HepG2 (cell line): Measurements from ENCODE around the gene ALOX12. TPM values are rescaled to one million over a fixed set of nuclear protein-coding genes. Genes with fewer than 3 reads are reported as not detected.

ENCODE experiments used
- ATAC-seq: fragments of 200-7000 bp; cut with Tn5 transposase; 3 replicates; pipeline ENCODE4 v1.9.1; 2020; ENCODE audit warnings: mild to moderate bottlenecking, moderate library complexity
- BruUV-seq: library from RNA; stranded (reverse); fragments of 400-500 nt; replicated peaks from 2 replicates; lab custom pipeline; 2021; lab: Mats Ljungman, UMichigan
- CTCF ChIA-PET: fragments of 300-600 bp; formaldehyde crosslinking; extraction: SDS; loops from one replicate; lab custom pipeline; 2021; ENCODE audit warnings: low total read pairs, inconsistent platforms, low intra/inter-chr PET ratio; lab: Yijun Ruan, JAX
- POLR2A ChIA-PET: fragments of 350-600 bp; sonication (Branson Sonifier 250); formaldehyde crosslinking; loops from one replicate; lab custom pipeline; 2020; ENCODE audit warnings: antibody characterized with exemption, inconsistent platforms; lab: Yijun Ruan, JAX
- DNase-seq: peaks from one replicate; pipeline ENCODE4 v3.0.0-alpha.2; 2015; ENCODE audit warnings: low spot score
- FAIRE-seq: peaks from 3 replicates; lab custom pipeline; 2011; peaks lifted over from hg19 to GRCh38; lab: Jason Lieb, UNC
- H2AFZ ChIP-seq: one replicate; pipeline ENCODE4 v1.6.1; 2011; ENCODE audit warnings: low read length, inconsistent platforms
- H3K27ac ChIP-seq: fragments of 300-600 bp; 3 replicates; pipeline ENCODE4 v1.8.0; 2011; ENCODE audit warnings: mixed run types, mild to moderate bottlenecking, mixed read lengths, low read length, inconsistent platforms; ENCODE audit not compliant: insufficient read depth; ENCODE audit errors: extremely low read length
- H3K27me3 ChIP-seq, 2 experiments: fragments of 200-600 bp in 1 of 2; 2 replicates in 1 of 2; 3 replicates in 1 of 2; pipeline versions ENCODE4 v1.6.0 to v1.8.0; 2011; ENCODE audit warnings: low read length in 2 of 2, mild to moderate bottlenecking in 2 of 2, moderate library complexity in 2 of 2, inconsistent platforms in 1 of 2; ENCODE audit not compliant: insufficient read depth in 2 of 2, control insufficient read depth in 1 of 2
- H3K36me3 ChIP-seq, 2 experiments: fragments of 200-600 bp in 1 of 2; replicated peaks in 1 of 2; 2 replicates in 1 of 2; 3 replicates in 1 of 2; pipeline versions ENCODE4 v1.5.1 to v1.8.0; 2011; ENCODE audit warnings: low read length in 2 of 2, inconsistent platforms in 1 of 2; ENCODE audit not compliant: insufficient read depth in 2 of 2, control insufficient read depth in 1 of 2
- H3K4me1 ChIP-seq: 2 replicates; pipeline ENCODE4 v1.5.1; 2012; ENCODE audit warnings: low read length, inconsistent platforms; ENCODE audit not compliant: insufficient read depth
- H3K4me2 ChIP-seq: 2 replicates; pipeline ENCODE4 v1.6.0; 2011; ENCODE audit warnings: low read depth, low read length, inconsistent platforms
- H3K4me3 ChIP-seq, 3 experiments: fragments of 200-600 bp in 1 of 3; sonication (generic), shearing (Covaris generic) in 1 of 3; replicated peaks in 1 of 3; 2 replicates each; pipeline ENCODE4 v1.5.1; 2011 to 2016; ENCODE audit warnings: low read length in 3 of 3, inconsistent platforms in 2 of 3, low read depth in 2 of 3, mild to moderate bottlenecking in 2 of 3, control low read depth in 1 of 3, mixed read lengths in 1 of 3; ENCODE audit not compliant: insufficient read depth in 1 of 3
- H3K79me2 ChIP-seq: one replicate; pipeline ENCODE4 v1.6.1; 2011; ENCODE audit warnings: low read length, inconsistent platforms; ENCODE audit not compliant: insufficient read depth
- H3K9ac ChIP-seq: 2 replicates; pipeline ENCODE4 v1.6.0; 2011; ENCODE audit warnings: mild to moderate bottlenecking, low read depth, low read length, inconsistent platforms; ENCODE audit not compliant: insufficient read depth
- H3K9me3 ChIP-seq: 2 replicates; pipeline ENCODE4 v1.5.1; 2012; ENCODE audit warnings: mild to moderate bottlenecking, low read length
- H4K20me1 ChIP-seq: 2 replicates; pipeline ENCODE4 v1.6.0; 2011; ENCODE audit warnings: inconsistent platforms, mild to moderate bottlenecking, low read length, moderate library complexity; ENCODE audit not compliant: insufficient read depth
- BCL6 ChIP-seq: IDR thresholded peaks from 2 replicates; pipeline ENCODE4 v1.6.1; 2016; ENCODE audit warnings: missing genetic modification reagents, missing compliant biosample characterization
- FIP1L1 ChIP-seq: fragments of 200-400 bp; formaldehyde crosslinking; IDR thresholded peaks from 2 replicates; pipeline ENCODE4 v1.6.1; 2018; ENCODE audit warnings: low read depth, mild to moderate bottlenecking, low read length, moderate library complexity, borderline replicate concordance; ENCODE audit not compliant: insufficient read depth
- HNF4A ChIP-seq: sonication (generic); formaldehyde crosslinking; IDR thresholded peaks from 2 replicates; pipeline ENCODE4 v1.4.0; 2020; ENCODE audit warnings: missing genetic modification reagents
- ZBTB40 ChIP-seq, 2 experiments: fragments of 450-650 bp in 1 of 2; sonication (generic) in 1 of 2; formaldehyde crosslinking in 1 of 2; IDR thresholded peaks; 2 replicates each; pipeline versions ENCODE4 v1.6.1 to v1.8.0; 2016 to 2022; ENCODE audit warnings: antibody characterized with exemption in 1 of 2, mild to moderate bottlenecking in 1 of 2, missing genetic modification reagents in 1 of 2
- whole genome bisulfite sequencing: methylation state at CpG from one replicate; pipeline ENCODE4 v1.1.6; 2017; ENCODE audit warnings: low lambda C conversion rate; 5-methylcytosine and 5-hydroxymethylcytosine counted together
- in situ Hi-C: cut with HindIII; loops from 2 replicates; pipeline ENCODE4 v1.10.0; 2017; ENCODE audit warnings: low pct_unique_long_range_greater_than_20kb; ENCODE audit not compliant: extremely low pct_ligation_motif_present
- intact Hi-C: fragments of 100-400 bp; cut with micrococcal nuclease; formaldehyde crosslinking; loops from one replicate; pipeline ENCODE4 v1.10.0; 2022; ENCODE audit not compliant: unreplicated experiment
- polyA plus RNA-seq, 8 experiments: library from polyadenylated mRNA; depleted of rRNA in 3 of 8; stranded (reverse) in 7 of 8; unstranded in 1 of 8; fragments of >200 nt; fragmentation: Illumina TruSeq in 4 of 8; extraction: Trizol in 4 of 8; gene quantifications; 2 replicates each; pipeline versions ENCODE4 v1.2.1 to v1.2.3, GENCODE V29; 2011 to 2016; ENCODE audit warnings: low read depth in 4 of 8, missing spikeins in 1 of 8, mixed read lengths in 1 of 8; ENCODE audit not compliant: insufficient read depth in 1 of 8
- total RNA-seq, 5 experiments: library from RNA; depleted of rRNA; stranded (reverse); fragments of >200 nt; fragmentation: Illumina TruSeq; extraction: Trizol; gene quantifications; 2 replicates each; pipeline ENCODE4 v1.2.3, GENCODE V29; 2016; ENCODE audit warnings: low read depth in 1 of 5
- TF ChIP-seq, protein P1 (sequence below): sonication (generic); formaldehyde crosslinking; IDR thresholded peaks from 2 replicates; pipeline ENCODE4 v1.4.0; 2020; ENCODE audit warnings: missing genetic modification reagents, borderline replicate concordance

ALOX12 gene
- total and polyA plus RNA-seq, 2 of the 13 experiments (the other 11 are each of a cell fraction or from before 2014, with no cell fraction given): not detected

GRCh38 chr17:7007143-7007542 lies 11.3 kb downstream of the ALOX12 start (continued):
- TF ChIP-seq, protein P1, sequence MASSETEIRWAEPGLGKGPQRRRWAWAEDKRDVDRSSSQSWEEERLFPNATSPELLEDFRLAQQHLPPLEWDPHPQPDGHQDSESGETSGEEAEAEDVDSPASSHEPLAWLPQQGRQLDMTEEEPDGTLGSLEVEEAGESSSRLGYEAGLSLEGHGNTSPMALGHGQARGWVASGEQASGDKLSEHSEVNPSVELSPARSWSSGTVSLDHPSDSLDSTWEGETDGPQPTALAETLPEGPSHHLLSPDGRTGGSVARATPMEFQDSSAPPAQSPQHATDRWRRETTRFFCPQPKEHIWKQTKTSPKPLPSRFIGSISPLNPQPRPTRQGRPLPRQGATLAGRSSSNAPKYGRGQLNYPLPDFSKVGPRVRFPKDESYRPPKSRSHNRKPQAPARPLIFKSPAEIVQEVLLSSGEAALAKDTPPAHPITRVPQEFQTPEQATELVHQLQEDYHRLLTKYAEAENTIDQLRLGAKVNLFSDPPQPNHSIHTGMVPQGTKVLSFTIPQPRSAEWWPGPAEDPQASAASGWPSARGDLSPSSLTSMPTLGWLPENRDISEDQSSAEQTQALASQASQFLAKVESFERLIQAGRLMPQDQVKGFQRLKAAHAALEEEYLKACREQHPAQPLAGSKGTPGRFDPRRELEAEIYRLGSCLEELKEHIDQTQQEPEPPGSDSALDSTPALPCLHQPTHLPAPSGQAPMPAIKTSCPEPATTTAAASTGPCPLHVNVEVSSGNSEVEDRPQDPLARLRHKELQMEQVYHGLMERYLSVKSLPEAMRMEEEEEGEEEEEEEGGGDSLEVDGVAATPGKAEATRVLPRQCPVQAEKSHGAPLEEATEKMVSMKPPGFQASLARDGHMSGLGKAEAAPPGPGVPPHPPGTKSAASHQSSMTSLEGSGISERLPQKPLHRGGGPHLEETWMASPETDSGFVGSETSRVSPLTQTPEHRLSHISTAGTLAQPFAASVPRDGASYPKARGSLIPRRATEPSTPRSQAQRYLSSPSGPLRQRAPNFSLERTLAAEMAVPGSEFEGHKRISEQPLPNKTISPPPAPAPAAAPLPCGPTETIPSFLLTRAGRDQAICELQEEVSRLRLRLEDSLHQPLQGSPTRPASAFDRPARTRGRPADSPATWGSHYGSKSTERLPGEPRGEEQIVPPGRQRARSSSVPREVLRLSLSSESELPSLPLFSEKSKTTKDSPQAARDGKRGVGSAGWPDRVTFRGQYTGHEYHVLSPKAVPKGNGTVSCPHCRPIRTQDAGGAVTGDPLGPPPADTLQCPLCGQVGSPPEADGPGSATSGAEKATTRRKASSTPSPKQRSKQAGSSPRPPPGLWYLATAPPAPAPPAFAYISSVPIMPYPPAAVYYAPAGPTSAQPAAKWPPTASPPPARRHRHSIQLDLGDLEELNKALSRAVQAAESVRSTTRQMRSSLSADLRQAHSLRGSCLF (CRISPR knock-in tag): no peak
- TF ChIP-seq, all 625 proteins: peak for 0

DNA sequence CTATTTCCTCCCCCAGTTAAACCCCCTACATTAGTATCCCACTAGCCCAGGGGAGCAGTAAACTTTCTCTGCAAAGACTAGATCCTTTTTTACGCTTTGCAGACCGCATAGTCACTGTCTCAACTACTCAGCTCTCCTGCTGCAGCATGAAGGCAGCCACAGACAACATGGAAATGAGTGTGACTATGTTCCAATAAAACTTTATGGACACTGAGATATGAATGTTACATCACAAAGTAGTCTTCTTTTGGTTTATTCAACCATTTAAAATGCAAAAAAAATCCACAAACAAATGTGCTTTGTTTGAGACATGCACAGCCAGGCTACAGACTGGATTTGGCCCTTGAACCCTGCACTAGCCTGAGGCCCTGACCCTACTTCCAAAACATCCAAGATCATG lies 14.7 kb downstream of the ALOX12 start:
- Histone ChIP-seq H3K27me3 (no peaks in the 10 kb centered on the region; a peak in 1 of 5 replicates), H2AFZ (no peak overlapping the region), H3K4me1 (peaks cover 36% of the 10 kb centered on the region), H3K4me3 (peak overlapping the region in 2 of 3 experiments; percentile 84 to 97; a peak in 4 of 6 replicates), H3K79me2 (peaks cover 47% of the 10 kb centered on the region), H3K4me2 (peak overlapping the region; percentile 100), H3K9ac (peak overlapping the region; percentile 98; the same call in 1 of the 2 replicates), H4K20me1 (no peaks in the 10 kb centered on the region), H3K9me3 (no peaks in the 10 kb centered on the region), H3K27ac (peak overlapping the region; percentile 53), H3K36me3 (peaks cover 3 to 15% of the 10 kb centered on the region in 2 experiments; a peak in 2 of 5 replicates)
- ChIA-PET CTCF (no interaction called here), POLR2A (no interaction called here)
- no peak for DNase-seq
- intact Hi-C loops: loop anchor here (5.0 kb wide), 1 partner anchor 358 kb away; the partner anchor contains the start of genes C17orf100 and MED31
- BruUV-seq: no TSS peak
- in situ Hi-C loops: loop anchor here (10.0 kb wide), 1 partner anchor 346 kb away; no protein-coding TSS in a partner anchor
- 92% methylated on average over 2 of the region's 2 CpGs for WGBS
- ATAC-seq: no peak
- TF ChIP-seq FIP1L1 (no peak), BCL6 (0 out of 2 replicates have a peak, but pooled peaks have one; percentile 33), ZBTB40 (IDR thresholded peaks at IDR 0.05) (peak; percentile 91), ZBTB40 (CRISPR knock-in tag; IDR thresholded peaks at IDR 0.05) (peak; percentile 99), HNF4A (0 out of 2 replicates have a peak, but pooled peaks have one; percentile 28)
- no peak for FAIRE-seq
